Measurements from ENCODE around the gene SDR42E2.
"Not testable (repeated sequence)": the region's sequence is repeated elsewhere in the genome, so short reads cannot be mapped to it uniquely, and the experiment has no call there.

DNA sequence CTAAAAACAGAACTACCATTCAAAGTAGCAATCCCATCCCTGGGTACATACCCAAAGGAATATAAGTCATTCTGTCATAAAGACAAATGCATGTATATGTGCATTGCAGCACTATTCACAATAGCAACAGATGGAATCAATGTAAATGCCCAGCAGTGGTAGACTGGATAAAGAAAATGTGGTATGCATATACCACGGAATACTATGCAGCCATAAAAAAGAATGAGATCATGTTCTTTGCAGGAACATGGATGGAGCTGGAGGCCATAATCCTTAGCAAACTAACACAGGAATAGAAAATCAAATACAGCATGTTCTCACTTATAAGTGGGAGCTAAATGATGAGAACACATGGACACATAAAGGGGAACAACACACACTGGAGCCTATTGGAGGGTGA lies 33.8 kb upstream of the SDR42E2 start:
- TF ChIP-seq, protein P1, sequence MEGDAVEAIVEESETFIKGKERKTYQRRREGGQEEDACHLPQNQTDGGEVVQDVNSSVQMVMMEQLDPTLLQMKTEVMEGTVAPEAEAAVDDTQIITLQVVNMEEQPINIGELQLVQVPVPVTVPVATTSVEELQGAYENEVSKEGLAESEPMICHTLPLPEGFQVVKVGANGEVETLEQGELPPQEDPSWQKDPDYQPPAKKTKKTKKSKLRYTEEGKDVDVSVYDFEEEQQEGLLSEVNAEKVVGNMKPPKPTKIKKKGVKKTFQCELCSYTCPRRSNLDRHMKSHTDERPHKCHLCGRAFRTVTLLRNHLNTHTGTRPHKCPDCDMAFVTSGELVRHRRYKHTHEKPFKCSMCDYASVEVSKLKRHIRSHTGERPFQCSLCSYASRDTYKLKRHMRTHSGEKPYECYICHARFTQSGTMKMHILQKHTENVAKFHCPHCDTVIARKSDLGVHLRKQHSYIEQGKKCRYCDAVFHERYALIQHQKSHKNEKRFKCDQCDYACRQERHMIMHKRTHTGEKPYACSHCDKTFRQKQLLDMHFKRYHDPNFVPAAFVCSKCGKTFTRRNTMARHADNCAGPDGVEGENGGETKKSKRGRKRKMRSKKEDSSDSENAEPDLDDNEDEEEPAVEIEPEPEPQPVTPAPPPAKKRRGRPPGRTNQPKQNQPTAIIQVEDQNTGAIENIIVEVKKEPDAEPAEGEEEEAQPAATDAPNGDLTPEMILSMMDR (conservative IDR thresholded peaks at IDR 0.05; ENCODE audit: low read length), result not testable (repeated sequence)
- not testable (repeated sequence) for TF ChIP-seq EZH2phosphoT487 (IDR thresholded peaks at IDR 0.05; ENCODE audit: borderline replicate concordance, low read depth, low read length)
